GM18519 (cell line): ENCODE results near the gene SHISA4.
"Not testable (repeated sequence)": the region's sequence is repeated elsewhere in the genome, so short reads cannot be mapped to it uniquely, and the experiment has no call there.

Experiments
- ATAC-seq: cut with Tn5 transposase; IDR thresholded peaks from one replicate; pipeline ENCODE4 v1.9.1; 2021; ENCODE audit warnings: mild to moderate bottlenecking, moderate library complexity; ENCODE audit not compliant: unreplicated experiment, low FRiP score

SHISA4 gene

DNA sequence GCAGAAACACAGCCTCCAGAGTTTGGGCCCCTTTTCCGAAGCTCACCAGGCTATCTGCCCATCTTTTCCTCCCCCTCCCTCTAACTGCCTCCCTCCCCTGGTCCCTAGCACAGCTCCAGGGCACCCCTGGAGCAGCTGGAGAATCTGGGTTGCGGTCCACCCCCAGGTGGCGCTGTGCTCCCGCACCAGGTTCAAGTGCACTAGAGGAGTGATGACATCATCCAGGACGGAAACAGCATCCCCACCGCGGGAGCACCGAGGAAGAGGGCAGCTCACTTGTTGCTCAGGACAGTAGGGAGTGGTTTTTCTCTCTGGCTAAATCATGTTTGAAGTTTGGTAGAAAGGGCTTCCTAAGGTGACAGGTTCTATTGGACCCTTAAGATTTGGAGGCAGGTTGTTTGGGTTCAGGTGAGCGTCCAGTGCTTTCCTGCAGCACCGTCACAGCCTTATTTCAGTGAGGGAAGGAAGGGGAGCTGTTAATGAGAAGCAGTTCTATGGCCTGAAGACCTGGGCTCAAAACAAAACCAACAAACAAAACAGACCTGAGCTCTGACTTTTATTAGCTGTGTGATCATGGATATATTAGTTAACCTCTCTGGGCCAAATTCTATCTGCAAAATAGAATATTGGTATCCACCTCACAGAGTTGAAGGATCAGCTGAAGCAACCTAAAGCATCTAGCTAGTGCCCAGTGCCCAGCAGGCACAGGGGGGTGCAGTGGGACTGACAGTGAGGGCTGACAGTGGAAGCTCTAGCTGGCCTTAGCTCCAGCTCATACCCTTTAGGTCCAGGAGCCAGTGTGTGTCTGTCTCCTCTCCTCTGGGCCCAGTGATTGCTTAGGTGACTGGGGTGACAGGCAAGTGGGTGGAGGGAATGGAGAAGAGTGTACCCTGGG lies 7.5 kb downstream of the SHISA4 start:
- peak; percentile 66 for ATAC-seq

DNA sequence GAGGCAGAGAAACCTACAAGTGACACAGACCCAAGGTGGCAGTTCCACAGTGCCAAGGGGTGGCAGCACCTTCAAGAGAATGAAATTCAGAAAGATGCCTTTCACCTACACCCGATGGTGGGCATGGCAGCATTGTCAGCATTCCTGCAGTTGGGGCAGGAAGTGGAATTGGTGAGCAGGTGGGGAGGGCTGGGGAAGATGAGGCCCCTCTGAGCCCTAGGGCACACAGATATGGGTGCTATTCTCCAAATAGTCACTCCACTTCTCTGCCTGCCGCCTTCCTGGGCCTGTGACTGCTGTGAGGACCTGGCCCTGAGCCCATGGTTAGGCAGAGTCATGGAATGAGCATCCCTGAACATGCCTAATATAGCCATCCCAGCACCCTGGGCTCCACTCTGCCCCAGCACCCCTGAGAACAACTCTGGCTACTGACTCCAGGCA lies 8.3 kb downstream of the SHISA4 start:
- no peak for ATAC-seq

DNA sequence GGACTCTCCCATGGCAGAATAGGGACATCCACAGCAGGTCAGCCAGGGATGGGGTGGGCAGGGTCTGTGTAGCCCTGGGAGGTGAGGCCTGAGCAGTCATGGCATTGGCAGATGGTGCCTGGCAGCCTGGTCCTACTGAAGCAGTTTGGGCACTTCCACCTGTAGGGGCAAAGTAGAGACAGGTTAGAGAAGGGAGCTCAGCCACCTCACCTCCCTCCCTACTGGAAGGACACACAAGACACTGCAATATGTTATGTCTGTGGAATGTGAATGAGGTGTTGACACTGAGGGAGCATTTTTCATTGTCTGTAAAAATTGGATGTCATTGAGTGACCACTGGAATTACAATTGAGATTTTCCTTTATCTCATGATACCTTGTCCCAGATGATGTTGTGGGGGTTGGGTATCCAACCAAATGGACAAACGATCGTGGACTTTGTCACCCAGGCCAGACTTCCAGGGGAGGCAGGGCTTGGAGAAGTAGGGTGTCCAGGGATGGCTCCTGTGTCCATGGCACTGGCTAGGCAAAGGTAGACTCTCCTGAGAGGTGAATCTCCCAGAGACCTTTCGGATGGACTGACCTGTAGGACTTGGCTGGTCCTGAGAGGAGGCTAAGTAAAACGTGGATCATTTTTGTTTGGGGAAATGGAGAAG lies 9.7 kb downstream of the SHISA4 start:
- no peak for ATAC-seq

DNA sequence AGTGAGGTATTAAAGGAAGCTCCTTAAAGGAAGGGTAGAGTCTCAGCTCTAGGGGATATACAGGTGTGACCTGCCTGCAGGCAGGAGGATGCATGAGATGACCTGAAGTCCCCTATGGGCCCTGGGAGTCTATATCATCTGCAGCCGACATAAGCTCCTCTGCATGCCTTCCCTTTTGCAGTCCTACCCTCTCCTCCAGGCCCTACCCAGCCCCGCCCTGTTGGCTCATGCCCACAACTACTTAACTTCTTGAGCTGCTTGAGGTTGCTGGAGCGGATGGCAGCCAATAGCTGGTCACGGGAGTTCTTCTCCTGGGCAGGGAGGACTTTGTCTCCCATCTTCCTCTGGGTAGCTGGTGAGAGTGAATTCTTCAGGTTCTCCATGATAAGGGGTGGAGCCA lies 10.3 kb downstream of the SHISA4 start:
- ATAC-seq: no peak

DNA sequence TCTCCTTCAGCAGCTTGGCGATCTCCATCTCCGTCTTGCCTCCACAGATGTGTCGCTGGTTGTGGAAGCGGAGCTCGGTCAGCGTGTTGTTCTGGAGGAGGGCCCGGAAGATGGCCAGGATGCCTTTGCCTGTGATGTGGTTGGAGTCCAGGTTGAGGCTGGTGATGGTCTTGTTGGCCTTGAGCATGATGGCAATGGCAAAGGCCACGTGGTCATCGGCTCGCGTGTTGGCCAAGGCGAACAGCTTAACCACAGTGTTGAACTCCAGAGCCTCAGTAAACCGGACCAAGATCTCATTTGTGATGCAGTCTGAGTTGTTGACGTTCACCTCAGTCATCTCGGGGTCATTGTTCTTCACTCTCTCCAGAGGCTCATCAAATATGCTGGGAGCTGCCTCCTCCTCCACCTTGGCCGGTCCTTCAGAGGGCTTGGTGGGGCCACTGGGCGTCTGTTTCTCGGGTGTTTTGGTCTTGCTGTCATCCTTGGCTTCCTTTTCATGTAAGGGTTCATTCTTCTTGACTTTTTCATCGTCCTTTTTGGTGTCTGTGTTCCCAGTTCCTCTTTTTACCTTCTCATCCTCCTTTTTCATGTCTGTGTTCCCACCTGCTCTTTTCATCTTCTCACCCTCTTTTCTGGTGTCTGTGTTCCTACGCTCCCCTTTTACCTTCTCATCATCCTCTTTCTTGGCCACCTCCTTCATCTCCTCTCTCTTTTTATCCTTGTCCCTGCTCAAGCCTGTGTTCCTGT lies 11.2 kb downstream of the SHISA4 start:
- no peak for ATAC-seq

DNA sequence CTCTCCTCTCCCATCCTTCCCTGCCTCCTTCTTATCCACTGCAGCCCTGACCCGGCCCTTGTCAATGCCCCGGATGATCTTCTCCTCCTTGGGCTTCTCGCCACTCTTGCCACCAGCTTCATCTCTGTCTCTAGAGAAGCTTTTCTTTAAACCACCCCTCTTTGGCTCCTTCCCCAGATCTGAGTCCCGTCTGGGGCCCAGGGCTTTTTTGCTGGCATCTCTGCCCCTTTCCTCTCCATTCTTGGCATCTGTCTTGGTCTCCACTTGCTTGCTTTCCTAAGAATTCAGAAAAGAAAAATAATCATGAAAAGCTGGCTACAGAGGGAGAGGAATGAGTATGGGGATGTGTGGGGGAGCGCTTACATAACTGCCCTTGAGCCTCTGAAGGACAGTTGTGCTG lies 11.8 kb downstream of the SHISA4 start:
- no peak for ATAC-seq

DNA sequence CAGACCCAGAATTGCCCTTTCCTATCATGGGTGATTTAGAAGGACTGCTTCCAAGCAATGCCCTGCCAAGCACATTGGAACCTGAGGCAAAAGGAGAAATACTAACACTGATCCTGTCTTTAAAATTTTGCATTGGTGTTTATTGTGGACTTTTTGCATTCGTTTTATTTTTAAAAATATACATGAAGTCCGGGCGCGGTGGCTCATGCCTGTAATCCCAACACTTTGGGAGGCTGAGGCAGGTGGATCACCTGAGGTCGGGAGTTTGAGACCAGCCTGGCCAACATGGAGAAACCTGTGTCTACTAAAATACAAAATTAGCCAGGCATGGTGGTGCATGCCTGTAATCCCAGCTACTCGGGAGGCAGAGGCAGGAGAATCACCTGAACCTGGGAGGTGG lies 12.3 kb downstream of the SHISA4 start:
- ATAC-seq: not testable (repeated sequence)

DNA sequence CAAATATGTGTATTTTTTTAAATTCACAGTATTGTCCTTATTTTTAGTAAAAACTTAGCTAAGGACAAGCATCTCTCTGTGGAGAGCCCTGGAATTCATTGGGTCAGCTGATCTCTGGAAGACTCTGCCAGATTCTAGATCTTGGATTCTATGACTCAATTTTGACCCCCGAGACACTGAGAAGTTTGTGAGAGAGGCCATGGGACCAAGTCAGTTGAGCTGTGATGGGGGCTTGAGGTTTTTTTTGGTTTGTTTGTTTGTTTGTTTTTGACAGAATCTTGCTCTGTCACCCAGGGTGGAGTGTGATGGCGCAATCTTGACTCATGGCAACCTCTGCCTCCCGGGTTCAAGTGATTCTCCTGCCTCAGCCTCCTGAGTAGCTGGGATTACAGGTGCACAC lies 13.5 kb downstream of the SHISA4 start:
- ATAC-seq: no peak

DNA sequence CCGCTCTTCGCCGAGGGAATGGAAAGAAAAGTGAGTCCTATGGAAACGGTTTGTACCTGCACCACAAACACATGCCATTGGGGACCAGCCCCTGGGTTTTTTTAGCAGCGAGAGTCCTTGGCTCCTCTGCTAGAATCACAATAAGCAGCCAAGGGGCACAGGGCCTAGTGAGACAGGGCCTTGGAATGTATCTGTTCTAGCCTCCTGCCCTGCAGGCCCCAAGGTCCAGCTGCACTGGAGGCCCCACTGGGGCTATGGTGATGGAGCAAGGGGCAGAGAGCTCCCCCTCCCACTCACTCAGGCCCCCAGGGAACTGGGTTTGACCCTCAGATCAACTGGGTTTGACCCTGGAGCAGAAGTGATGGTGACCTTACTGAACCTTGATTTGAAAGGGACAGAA lies 14.4 kb downstream of the SHISA4 start:
- ATAC-seq: no peak

DNA sequence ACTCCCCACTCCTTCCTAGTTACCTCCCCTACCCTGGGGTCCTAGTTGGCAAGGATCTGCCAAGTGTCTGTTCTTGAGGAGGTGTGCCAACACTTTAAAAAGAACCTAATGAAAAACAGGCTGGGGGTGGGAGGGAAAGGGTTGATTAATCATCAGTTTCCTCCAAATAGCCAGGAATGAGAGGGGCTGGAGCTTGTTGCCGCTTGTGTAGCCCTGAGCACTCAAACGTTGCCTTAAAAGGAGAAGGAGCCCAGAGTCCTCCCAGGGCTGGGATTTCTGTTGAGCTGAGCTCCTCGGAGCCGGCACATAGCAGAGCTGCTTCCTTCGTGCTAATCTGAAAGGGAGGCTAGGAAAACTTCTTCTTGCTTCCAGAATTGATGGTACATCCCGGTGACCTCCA lies 15.9 kb downstream of the SHISA4 start:
- no peak for ATAC-seq

DNA sequence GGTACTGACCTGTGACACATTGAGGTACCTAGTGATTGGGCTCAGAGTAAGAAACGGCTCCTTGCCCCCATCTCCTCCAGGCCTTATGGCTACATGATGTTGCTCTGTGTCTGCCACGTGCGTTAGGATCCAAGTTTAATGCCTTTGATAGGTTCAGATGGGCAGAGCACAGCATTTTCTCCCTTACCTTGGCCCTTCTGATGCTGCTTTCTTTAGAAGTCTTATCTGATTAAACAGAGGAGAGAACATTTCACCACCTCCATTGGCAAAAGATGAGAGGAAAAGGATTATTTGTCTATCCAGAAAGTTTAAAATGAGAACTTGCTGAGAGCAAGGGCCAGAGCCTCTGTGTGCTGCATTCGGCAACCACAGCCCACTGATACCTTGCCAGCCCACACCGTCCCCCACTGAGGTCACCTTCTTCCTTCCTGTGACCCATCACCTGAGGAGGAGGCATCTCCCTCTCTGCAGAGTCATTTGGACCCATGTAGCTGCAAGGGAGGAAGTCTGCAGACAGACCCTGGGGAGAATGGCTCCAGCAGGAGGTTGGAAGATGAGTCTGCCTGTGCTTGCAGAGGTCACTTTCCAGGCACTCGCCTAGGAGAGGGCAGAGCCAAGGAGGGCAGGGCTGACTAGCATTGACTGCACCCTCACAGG lies 16.7 kb downstream of the SHISA4 start:
- no peak for ATAC-seq

DNA sequence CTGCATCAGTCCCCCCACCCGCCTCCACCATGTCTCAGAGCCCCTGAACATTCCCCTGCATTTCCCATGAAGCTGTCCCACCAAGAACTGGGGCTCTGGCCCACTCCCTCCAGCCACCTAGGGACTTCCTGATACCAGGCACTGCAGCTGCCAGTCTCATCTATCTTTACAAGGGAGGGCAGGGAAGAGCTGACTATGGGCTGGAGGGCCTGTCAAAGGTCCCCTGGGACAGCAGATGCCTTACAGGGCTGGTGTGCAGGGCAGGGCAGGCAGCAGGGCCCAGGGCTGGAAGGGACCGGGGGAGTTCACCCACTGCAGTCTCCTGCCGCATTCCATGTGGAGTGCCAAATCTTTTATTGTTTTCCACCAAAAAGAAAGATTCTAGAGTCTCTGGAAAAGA lies 17.6 kb downstream of the SHISA4 start:
- no peak for ATAC-seq

DNA sequence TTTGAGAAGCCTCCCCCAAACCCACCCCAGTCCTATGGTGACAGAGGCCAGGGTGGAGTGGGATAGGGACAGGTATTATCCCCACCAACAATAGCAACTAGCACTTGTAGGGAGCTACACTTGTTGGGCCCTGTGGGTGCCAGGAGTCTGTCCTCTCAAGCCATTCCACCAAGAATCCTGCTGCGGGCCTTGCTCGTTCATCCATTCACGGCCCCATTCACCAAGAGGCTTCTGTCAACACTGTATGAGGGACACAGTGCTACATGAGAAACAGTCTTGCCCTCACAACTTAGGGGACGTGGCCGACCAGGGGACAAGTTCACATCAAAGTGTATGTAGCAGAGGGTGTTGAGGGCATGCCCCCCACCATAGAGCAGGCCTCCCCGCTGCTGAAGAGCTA lies 18.9 kb downstream of the SHISA4 start:
- no peak for ATAC-seq

DNA sequence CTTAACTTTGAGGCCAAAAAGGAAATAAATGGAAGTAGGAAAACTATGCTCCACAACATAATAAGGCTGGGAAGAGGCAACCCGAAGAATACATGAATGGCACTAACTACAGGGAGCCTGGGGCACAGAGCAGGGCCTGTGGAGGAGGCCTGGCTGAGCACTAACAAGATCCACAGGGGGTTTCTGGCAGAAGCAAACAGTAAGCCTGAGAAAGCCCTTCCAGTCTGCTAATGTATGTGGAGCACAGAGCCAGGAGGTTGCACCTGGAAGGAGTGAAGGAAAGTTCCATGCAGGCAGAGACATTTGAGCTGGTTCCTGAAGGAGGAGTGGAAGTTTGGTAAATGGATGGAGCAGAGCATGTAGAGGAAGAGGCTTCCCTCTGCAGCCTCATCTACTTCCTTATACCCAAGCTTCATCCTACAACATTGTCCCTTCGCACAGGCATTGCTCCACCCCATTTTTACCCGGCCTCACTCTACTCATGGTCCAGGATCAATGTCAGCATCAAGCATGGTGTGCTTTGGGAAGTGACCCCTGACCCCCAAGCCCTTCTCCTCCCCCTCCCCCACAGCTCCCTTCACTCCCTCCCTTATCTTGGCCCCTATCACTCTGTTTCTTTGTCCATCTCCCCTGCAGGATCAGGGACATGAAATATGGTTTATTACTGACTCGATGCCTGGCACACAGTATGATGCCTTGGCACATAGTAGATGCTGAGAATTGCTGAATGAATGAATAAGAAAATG lies 23.3 kb downstream of the SHISA4 start:
- no peak for ATAC-seq

DNA sequence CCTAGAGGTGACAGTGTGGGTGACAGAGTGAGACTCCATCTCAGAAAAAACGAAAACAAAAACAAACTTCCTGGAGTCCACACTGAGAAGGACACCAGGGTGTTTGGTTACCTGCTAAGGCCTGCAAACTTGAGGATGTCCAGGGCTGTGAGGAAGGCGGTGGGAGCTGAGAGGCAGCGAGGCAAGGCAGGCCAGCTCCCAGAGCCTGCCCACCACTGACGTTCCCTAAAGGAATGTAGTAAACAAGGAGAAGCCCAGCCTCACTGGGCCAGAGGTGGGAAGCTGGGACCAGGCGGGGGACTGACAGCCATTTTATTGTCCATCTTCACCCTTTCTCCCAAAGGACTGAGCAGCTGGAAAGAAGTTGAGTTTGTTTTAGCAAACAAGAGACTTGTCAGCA lies 24.1 kb downstream of the SHISA4 start:
- no peak for ATAC-seq

DNA sequence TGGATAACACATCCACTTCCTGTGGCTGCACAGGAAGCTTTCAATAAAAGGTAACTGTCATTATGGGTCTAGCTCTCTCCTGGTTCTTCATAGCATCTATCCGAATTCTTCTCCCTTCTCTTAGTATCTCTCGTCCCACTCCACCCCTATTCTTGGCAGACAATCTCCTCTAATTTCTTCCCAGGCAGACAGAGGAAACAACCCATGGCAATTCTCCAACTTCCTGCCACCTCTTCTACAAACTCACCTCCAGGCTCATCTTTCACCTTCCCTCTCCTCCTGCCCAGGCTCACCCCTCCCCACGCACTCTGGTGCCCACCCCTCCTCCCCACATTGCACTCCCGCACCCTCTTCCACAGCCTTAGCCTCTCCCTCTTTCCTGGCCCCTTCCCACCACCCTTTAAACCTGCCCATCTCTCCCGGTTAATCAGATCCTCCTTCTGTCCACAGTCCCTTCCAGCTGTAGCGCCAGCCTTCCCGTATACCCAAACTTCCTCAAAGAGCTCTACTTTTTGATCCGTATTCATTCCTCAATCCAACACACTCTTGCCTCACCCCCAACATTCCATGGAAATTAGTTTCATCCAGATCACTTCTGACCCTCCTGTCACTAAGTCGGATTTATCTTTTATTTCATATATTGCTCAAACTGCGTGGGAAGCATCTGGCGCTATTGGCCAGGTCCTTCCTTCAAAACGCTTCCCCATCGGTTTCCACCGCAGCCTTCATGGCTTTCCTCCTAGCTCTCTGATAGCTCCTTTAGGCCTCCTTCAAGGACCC lies 25.9 kb downstream of the SHISA4 start:
- no peak for ATAC-seq

DNA sequence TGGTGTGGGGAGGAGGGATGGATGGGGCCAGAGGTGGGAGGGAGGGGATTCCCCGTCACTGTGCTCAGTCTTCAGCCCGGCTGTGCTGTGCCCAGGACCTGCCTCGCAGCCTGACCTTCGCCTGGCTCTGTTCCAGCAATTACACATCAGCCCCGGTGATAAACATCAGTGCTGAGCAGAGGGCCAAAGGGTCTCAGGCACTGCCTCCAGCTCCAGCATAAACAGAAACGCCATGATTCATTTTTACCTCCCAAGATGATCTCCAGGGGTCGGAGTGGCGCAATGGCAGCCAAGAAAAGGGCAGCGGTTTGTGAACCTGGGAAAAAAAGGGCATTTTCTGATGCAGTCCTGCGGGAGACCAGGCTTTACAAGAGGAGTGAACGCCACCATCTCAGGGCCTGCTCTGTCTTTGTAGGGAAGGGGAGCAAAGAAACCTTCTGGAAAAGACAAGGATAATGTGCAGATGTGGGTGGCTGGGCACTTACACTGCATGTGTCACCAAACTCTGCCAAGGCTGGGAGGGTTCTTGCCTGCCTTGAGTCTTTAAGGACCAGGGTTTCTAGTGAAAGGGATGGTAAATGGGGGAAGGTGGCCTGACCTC lies 28.1 kb downstream of the SHISA4 start:
- no peak for ATAC-seq

DNA sequence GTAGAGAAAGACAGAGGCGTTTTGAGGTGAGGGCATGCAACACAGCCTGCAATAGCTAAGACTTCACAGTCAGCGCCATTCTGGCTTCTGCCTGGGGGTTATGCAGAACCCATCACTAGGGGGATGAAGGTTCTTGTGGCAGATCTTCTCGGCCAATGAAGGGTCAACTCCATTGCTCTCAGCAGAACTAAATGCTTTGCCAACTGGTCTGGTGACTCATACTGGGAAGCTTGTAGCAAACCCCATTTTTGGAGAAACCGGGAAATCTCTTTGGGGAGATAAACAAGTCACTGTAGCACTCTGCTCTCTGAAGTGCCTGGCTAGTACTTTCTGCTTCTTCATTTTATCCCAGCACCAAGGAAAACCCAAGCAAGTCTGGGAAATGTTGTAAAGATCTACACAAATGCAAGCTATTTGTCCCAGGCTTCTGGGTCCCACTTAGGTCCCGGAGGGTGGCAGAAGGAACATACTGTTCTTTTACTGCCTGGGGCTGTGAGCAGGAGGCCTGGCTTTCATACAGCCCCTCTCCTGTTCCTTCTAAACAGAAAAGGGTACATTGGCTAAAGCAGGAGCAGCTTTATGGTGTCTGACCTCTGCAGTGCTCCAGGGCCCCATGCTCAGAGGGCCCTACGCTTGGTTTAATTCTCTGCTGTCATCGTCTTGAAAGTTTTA lies 28.8 kb downstream of the SHISA4 start:
- ATAC-seq: no peak
